ENCODE results near the gene SPOCK1.

DNA sequence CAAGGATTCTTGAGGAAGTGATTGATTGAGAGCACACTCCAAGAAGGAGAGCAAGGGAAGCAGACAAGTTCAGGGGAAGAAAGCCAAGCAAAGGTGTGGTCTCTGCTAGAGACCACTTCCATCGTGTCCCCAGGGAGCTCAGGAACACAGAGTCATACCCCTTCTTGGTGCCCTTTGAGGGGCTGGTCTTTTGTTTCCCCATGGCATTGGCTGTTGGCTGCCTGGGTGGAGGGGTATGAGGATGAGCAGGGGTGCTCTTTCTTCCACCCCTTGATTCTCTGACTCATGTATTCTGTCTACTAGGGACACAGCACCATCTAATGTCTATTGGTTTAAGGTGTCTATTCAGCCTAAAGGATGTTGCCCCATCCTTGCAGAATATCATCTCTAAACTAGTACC is 11.5 kb upstream of the SPOCK1 start:
- TF ChIP-seq GATA2 (IDR thresholded peaks at IDR 0.05; ENCODE audit: low read depth, low read length) (no peak), GATA3 (IDR thresholded peaks at IDR 0.05; ENCODE audit: low read depth, low read length) (no peak)

All from SH-SY5Y (cell line).